ENCODE results near the gene TUBE1. TPM values are rescaled to one million over a fixed set of nuclear protein-coding genes. Genes with fewer than 3 reads are reported as not detected.

TUBE1 gene
- 23.4 and 26.3 TPM in 2 replicates for total RNA-seq
- long read RNA-seq, transcript TUBE1-201 (6 exons, 726 nt) = minor isoform, 7 of 81 reads
- long read RNA-seq, transcript TUBE1-202 (12 exons, 2,142 nt) = major isoform, 43 of 81 reads
- long read RNA-seq, partial matches to known transcripts = 3 of 81 reads
- long read RNA-seq, other reads (novel, unspliced or antisense) = 28 of 81 reads

GRCh38 chr6:112087136-112087911 is at the start of gene TUBE1, which contains the start of gene FAM229B:
TSS of gene TUBE1 (minus strand) at chr6:112087482. CDS start at chr6:112087434, 48 bp downstream.
TSS of gene FAM229B (plus strand) at chr6:112087591. CDS start at chr6:112099284, 11,693 bp downstream.
- no peak within 1 kb of the TSS for H3K27ac Mint-ChIP-seq (ENCODE audit: unreplicated experiment)
- H3K4me1 Mint-ChIP-seq = peaks cover 3% of the 10 kb centered on the region
- no peaks in the 10 kb centered on the region for H3K36me3 Mint-ChIP-seq (ENCODE audit: low read depth)
- DNase-seq (ENCODE audit: low read depth, low spot score) = peak; percentile 81
- H3K4me3 Mint-ChIP-seq = no peak within 1 kb of the TSS
- no peaks in the 10 kb centered on the region for H3K27me3 Mint-ChIP-seq (ENCODE audit: low read depth)
- H3K9me3 Mint-ChIP-seq = no peaks in the 10 kb centered on the region
- TF ChIP-seq, protein P1, sequence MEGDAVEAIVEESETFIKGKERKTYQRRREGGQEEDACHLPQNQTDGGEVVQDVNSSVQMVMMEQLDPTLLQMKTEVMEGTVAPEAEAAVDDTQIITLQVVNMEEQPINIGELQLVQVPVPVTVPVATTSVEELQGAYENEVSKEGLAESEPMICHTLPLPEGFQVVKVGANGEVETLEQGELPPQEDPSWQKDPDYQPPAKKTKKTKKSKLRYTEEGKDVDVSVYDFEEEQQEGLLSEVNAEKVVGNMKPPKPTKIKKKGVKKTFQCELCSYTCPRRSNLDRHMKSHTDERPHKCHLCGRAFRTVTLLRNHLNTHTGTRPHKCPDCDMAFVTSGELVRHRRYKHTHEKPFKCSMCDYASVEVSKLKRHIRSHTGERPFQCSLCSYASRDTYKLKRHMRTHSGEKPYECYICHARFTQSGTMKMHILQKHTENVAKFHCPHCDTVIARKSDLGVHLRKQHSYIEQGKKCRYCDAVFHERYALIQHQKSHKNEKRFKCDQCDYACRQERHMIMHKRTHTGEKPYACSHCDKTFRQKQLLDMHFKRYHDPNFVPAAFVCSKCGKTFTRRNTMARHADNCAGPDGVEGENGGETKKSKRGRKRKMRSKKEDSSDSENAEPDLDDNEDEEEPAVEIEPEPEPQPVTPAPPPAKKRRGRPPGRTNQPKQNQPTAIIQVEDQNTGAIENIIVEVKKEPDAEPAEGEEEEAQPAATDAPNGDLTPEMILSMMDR (conservative IDR thresholded peaks at IDR 0.05) = no peak

DNA sequence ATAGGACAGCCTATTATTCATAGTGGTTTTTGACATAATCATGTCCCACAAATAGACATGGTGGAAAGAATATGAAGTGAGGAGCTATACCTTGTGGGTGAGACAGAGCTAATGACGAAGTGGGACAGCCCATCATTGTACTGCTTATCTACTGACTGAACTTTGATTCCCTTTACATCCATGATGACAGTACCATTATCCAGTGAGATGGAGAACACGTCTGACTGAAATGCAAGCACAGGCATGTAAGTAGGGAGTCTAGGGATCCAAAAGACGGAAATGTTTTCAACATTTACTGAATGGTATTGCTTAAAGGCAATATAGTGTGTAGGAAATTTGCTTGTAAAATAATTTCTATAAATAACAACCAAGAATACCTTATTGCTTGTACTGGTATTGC is 43.6 kb upstream of the TUBE1 start:
- peaks cover 5% of the 10 kb centered on the region for H3K36me3 Mint-ChIP-seq (ENCODE audit: low read depth)
- TF ChIP-seq, protein P1 (conservative IDR thresholded peaks at IDR 0.05) = no peak
- H3K9me3 Mint-ChIP-seq = no peaks in the 10 kb centered on the region
- no peaks in the 10 kb centered on the region for H3K4me1 Mint-ChIP-seq
- DNase-seq (ENCODE audit: low read depth, low spot score) = no peak
- no peaks in the 10 kb centered on the region for H3K27me3 Mint-ChIP-seq (ENCODE audit: low read depth)
- no peak overlapping the region for H3K4me3 Mint-ChIP-seq
- H3K27ac Mint-ChIP-seq (ENCODE audit: unreplicated experiment) = no peak overlapping the region

DNA sequence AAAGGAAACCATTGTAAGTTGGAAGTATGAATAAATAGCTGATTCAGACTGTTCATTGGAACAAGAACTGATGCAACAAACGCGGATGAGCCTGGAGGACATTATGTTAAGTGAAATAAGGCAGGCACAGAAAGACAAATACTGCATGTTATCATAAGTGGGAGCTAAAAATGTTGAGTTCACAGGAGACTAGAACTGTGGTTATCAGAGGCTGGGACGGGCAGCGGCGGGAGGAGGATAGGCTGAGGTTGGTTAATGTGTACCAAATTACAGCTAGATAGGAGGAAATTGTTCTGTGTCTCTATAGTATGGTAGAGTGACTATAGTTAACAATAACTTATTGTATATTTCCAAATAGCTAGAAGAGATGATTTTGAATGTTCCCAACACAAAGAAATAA is 40.9 kb upstream of the TUBE1 start:
- peaks cover 5% of the 10 kb centered on the region for H3K36me3 Mint-ChIP-seq (ENCODE audit: low read depth)
- H3K4me3 Mint-ChIP-seq = no peak overlapping the region
- no peak overlapping the region for H3K27ac Mint-ChIP-seq (ENCODE audit: unreplicated experiment)
- no peaks in the 10 kb centered on the region for H3K9me3 Mint-ChIP-seq
- TF ChIP-seq, protein P1 (conservative IDR thresholded peaks at IDR 0.05) = no peak
- no peak for DNase-seq (ENCODE audit: low read depth, low spot score)
- H3K27me3 Mint-ChIP-seq (ENCODE audit: low read depth) = no peaks in the 10 kb centered on the region
- no peaks in the 10 kb centered on the region for H3K4me1 Mint-ChIP-seq

DNA sequence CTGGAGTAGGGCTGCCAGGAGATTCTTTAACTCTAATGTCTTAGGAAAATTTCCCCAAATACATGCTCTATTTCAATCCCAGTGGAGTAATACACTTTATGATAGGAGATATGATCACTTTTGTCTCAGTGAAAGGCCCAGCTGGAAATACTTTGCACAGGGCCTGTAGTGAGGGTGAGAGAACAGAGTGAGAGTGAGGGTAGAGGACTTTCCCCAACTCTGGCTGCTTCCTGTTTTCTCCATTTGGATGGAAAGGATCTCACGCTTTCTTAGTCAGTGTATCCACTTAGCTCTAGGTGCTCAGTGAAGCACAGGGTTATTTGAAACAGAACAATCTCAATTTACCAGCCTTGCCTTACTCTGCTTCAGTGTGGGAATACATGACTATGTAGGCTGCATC is 36.7 kb upstream of the TUBE1 start:
- Mint-ChIP-seq H3K4me3 (no peak overlapping the region), H3K27me3 (ENCODE audit: low read depth) (no peaks in the 10 kb centered on the region), H3K36me3 (ENCODE audit: low read depth) (peaks cover 5% of the 10 kb centered on the region), H3K9me3 (no peaks in the 10 kb centered on the region), H3K4me1 (no peaks in the 10 kb centered on the region), H3K27ac (ENCODE audit: unreplicated experiment) (no peak overlapping the region)
- TF ChIP-seq, protein P1 (conservative IDR thresholded peaks at IDR 0.05) = no peak
- no peak for DNase-seq (ENCODE audit: low read depth, low spot score)

DNA sequence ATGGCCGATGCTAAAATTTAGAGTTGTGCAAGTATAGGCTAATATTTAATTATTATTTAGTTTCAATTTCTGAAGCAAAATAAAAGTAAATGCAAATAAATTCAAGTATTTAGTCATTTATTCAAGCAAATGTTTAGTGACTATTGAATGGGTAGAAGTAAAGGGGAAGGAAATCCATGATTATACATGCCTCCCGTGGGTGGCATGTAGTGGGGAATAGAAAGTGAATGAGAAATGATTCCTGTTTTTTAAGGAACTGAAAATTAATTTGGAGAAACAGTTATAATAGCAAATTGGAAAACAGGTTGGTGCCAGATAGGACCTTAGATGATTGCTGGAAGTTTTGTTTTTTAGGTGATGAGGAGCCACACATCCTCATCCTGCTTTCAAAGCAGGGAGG is 35.5 kb upstream of the TUBE1 start:
- Mint-ChIP-seq H3K36me3 (ENCODE audit: low read depth) (peaks cover 5% of the 10 kb centered on the region), H3K9me3 (no peaks in the 10 kb centered on the region), H3K4me3 (no peak overlapping the region), H3K27me3 (ENCODE audit: low read depth) (no peaks in the 10 kb centered on the region), H3K27ac (ENCODE audit: unreplicated experiment) (no peak overlapping the region), H3K4me1 (no peaks in the 10 kb centered on the region)
- TF ChIP-seq, protein P1 (conservative IDR thresholded peaks at IDR 0.05) = no peak
- DNase-seq (ENCODE audit: low read depth, low spot score) = no peak

All from neural crest cell (in vitro differentiated cells).